ENCODE measurements around the gene RSPH1. TPM values are rescaled to one million over a fixed set of nuclear protein-coding genes. Genes with fewer than 3 reads are reported as not detected.
A peak's percentile ranks its signal among the peaks of the same experiment; 100 is the strongest.

RSPH1 gene
- total RNA-seq, 2 experiments from 2014 or later, result 0.38 to 0.53 TPM

DNA sequence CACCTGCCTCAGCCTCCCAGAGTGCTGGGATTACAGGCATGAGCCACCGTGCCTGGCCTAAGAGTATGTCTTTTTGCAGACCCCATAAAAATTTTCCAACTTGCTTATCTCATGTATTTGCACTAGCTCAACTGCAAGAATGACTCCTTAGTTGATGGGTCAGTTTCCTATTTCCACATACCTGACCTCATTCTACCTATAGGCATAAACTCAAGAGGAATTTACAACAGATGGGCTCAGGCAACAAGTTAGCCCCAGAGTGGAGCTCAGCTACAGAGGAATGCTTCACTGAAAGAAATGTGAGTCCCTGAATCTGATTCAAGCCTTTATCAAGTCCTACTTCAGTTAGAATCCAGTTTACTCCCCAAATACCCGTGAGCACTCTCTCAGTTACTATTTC lies 12.3 kb upstream of the RSPH1 start:
- intact Hi-C loops (cut with micrococcal nuclease), result no loop called here
- no peak for DNase-seq
- ChIA-PET CTCF (interaction anchor here (0.5 to 1.6 kb wide), 2 partner anchors 22 to 127 kb away, joined by 3 to 5 read pairs; no protein-coding TSS in a partner anchor), POLR2A (no interaction called here)
- no peaks in the 10 kb centered on the region for H3K9me3 Mint-ChIP-seq
- H3K27ac Mint-ChIP-seq, result no peak overlapping the region
- H3K27me3 Mint-ChIP-seq, result no peaks in the 10 kb centered on the region
- no peak overlapping the region for H3K4me3 Mint-ChIP-seq
- H3K36me3 Mint-ChIP-seq, result no peaks in the 10 kb centered on the region
- H3K4me1 Mint-ChIP-seq (ENCODE audit: low read depth), result peaks cover 3% of the 10 kb centered on the region

DNA sequence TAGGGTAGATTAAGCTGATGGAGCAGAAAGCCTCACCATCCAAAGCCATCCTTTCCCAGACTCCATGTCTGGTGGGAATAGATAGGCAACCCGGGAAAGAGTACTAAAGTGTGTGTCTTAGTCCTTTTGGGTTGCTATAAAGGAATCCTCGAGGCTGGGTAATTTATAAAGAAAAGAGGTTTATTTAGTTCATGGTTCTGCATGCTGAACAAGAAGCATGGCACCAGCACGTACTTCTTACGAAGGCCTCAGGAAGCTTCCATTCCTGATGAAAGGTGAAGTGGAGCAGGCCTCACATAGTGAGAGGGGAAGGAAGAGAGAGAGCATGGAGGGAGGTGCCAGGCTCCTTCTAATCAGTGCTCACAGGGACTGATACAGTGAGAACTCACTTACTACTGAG lies 11.4 kb upstream of the RSPH1 start:
- no peaks in the 10 kb centered on the region for H3K4me1 Mint-ChIP-seq (ENCODE audit: low read depth)
- no peak for DNase-seq
- POLR2A ChIA-PET, result no interaction called here
- H3K27ac Mint-ChIP-seq, result no peak overlapping the region
- intact Hi-C loops (cut with micrococcal nuclease), result no loop called here
- no peaks in the 10 kb centered on the region for H3K9me3 Mint-ChIP-seq
- CTCF ChIA-PET, result no interaction called here
- H3K36me3 Mint-ChIP-seq, result no peaks in the 10 kb centered on the region
- no peak overlapping the region for H3K4me3 Mint-ChIP-seq
- H3K27me3 Mint-ChIP-seq, result no peaks in the 10 kb centered on the region

DNA sequence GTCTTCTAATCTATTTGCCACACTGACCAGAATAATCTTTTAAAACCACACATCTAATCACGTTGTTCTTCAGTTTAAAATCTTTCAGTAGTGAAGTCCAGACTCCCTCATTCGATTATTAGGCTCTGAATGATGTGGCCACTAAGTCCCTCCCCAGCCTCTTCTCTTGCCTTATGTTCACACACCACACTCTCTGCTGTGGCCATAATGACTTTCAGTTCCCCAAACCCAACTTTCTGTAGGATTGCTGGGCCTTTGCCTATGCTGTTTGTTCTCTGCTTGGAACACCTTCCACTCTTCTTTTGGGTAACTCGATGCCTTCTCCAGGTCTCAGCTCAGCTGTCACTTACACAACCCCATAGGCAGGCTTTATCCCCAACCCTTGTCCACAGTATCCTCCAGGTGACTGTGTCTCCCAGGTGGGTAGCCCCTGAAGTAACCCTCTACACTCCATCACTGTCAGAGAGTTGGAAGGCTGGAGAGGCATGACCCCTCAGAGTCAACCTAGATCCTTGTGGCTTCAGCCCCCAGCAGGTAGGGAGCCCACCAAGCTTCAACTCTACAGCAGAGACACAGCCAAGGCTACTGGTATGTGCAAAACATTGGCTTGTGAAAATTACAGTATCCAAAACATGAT lies 9.2 kb upstream of the RSPH1 start:
- H3K4me1 Mint-ChIP-seq (ENCODE audit: low read depth), result no peaks in the 10 kb centered on the region
- intact Hi-C loops (cut with micrococcal nuclease), result no loop called here
- H3K27me3 Mint-ChIP-seq, result no peaks in the 10 kb centered on the region
- H3K4me3 Mint-ChIP-seq, result no peak overlapping the region
- no peak for DNase-seq
- no peaks in the 10 kb centered on the region for H3K9me3 Mint-ChIP-seq
- no peak overlapping the region for H3K27ac Mint-ChIP-seq
- CTCF ChIA-PET, result no interaction called here
- POLR2A ChIA-PET, result no interaction called here
- H3K36me3 Mint-ChIP-seq, result no peaks in the 10 kb centered on the region

DNA sequence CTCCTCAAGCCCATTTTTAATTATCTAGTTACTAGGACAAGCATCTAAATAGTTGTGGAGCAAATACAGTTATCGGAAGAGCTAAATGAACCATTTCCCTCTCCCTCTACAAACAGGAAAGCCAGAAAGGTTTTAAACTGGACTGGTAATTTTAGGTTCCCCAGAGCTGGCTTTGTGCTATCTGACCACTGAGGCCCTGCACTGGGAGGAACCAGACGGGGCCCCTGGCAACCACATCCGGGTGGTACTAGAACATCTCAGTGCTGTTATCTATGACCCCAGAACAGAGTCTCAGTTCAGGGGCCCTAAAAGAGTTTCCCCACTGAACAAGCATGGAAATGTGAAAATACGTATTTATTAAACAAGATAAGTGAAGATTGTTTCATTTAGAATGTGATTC lies 7.7 kb upstream of the RSPH1 start:
- H3K4me3 Mint-ChIP-seq, result no peak overlapping the region
- intact Hi-C loops (cut with micrococcal nuclease), result no loop called here

DNA sequence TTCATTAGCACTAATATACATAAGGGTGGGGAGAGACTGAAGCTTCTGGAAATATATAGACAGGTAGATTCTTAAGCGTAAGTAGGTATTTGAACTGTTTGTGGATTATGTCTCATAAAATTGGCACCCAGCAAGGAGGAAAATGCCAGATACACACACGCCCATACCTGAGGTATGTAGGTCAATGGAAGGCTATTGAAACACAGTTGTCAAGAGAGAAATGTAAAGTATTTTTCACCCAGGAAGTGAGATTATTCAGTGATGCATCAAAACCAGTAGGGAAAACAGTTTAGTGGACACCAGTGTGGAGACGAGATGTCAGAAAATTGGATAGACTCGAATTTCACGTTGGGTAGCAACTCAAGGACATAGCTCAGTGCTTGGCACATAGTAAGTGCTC lies 4.7 kb upstream of the RSPH1 start:
- peaks cover 1% of the 10 kb centered on the region for H3K27me3 Mint-ChIP-seq
- intact Hi-C loops (cut with micrococcal nuclease), result no loop called here
- ChIA-PET CTCF (no interaction called here), POLR2A (no interaction called here)
- no peak overlapping the region for H3K4me3 Mint-ChIP-seq
- no peaks in the 10 kb centered on the region for H3K9me3 Mint-ChIP-seq
- no peak for DNase-seq
- H3K27ac Mint-ChIP-seq, result no peak overlapping the region
- H3K36me3 Mint-ChIP-seq, result no peaks in the 10 kb centered on the region
- peaks cover 11% of the 10 kb centered on the region for H3K4me1 Mint-ChIP-seq (ENCODE audit: low read depth)

More for the DNA sequence above, 7.7 kb upstream of the RSPH1 start:
- DNase-seq, result no peak
- ChIA-PET CTCF (no interaction called here), POLR2A (no interaction called here)
- no peaks in the 10 kb centered on the region for H3K9me3 Mint-ChIP-seq
- no peaks in the 10 kb centered on the region for H3K36me3 Mint-ChIP-seq
- H3K4me1 Mint-ChIP-seq (ENCODE audit: low read depth), result no peaks in the 10 kb centered on the region
- H3K27me3 Mint-ChIP-seq, result no peaks in the 10 kb centered on the region
- H3K27ac Mint-ChIP-seq, result no peak overlapping the region

DNA sequence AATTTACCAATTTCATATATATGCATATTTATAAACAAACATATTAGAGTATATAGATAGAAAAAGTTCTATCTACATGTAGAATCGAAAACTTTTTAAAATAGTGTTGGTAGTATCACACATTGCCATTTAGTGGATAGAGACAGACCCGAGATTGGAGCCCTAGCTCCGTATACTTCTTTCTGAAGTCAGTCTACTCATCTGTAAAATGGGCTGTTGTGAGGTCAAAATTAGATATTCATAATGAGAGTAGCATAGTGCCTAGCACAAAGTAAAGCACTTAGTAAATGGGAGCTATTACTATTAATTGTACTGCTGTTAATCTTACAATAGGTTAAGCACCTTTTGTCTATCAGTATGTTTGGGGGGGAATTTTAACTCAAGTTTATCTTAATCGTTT lies 4.2 kb upstream of the RSPH1 start:
- H3K4me1 Mint-ChIP-seq (ENCODE audit: low read depth), result peaks cover 16% of the 10 kb centered on the region
- no peaks in the 10 kb centered on the region for H3K9me3 Mint-ChIP-seq
- no peak overlapping the region for H3K27ac Mint-ChIP-seq
- intact Hi-C loops (cut with micrococcal nuclease), result no loop called here
- ChIA-PET POLR2A (no interaction called here), CTCF (no interaction called here)
- no peak for DNase-seq
- H3K27me3 Mint-ChIP-seq, result peaks cover 1% of the 10 kb centered on the region
- no peaks in the 10 kb centered on the region for H3K36me3 Mint-ChIP-seq
- H3K4me3 Mint-ChIP-seq, result no peak overlapping the region

DNA sequence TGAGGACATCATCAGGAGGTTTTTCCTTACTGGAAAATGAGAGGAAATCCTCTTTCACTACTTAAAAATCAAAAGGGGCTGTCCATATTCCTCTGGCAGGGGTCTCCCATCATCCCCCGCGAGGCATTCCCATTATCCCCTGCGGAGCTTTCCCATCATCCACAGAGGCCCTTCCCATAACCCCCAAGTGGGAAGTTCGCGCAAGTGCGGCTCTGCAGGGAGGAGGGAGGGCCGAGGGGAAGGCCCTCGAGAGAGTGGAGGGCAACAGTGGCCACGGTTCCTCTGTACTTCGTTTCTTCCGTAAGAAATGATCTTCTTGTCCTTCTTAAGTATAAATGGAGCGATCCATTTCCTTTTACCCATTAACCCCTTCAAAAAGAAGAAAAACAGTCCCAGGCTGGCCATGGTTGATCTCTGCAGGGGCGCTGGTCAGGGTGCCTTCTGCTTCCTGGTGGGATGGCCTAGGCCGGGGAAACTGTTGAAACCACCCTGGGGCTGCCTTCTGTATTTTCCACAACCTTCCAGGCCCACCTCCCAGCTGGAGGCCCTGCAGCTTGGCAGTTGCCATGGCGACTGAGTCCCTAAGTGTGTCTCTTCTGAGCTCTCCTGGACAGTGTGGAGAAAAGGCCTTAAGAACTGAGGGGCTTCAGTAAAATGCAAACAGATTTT lies 3.6 kb upstream of the RSPH1 start:
- ChIA-PET CTCF (no interaction called here), POLR2A (interaction anchor here (1.0 kb wide), 1 partner anchor 14 kb away, joined by 6 read pairs; the partner anchor contains the start of gene SLC37A1)

DNA sequence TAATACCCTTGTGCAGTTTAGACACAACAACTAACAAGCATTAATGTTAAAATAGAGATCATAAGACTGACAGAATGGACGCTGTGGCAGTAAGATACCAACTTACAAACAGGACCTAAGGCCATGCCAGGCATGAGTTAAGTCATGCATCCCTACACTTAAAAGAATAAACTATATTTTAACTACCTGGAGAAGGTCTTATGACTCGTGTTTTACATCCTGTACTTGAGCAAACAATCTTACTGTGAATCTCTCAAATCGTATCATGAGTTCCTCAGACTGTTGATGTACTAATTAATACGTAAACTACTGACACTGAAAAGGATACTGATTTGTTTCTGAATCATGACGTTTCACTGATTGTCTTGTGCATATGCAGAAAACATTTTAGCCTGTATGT lies 2.0 kb upstream of the RSPH1 start:
- Mint-ChIP-seq H3K4me3 (no peak overlapping the region), H3K27me3 (peaks cover 1% of the 10 kb centered on the region), H3K4me1 (ENCODE audit: low read depth) (peaks cover 16% of the 10 kb centered on the region), H3K9me3 (no peaks in the 10 kb centered on the region), H3K36me3 (no peaks in the 10 kb centered on the region), H3K27ac (no peak overlapping the region)
- no peak for DNase-seq
- ChIA-PET POLR2A (no interaction called here), CTCF (no interaction called here)
- intact Hi-C loops (cut with micrococcal nuclease), result no loop called here

More for the DNA sequence above, 3.6 kb upstream of the RSPH1 start:
- no peak for DNase-seq
- H3K27ac Mint-ChIP-seq, result no peak overlapping the region
- H3K4me3 Mint-ChIP-seq, result no peak overlapping the region
- H3K4me1 Mint-ChIP-seq (ENCODE audit: low read depth), result peaks cover 16% of the 10 kb centered on the region
- peaks cover 1% of the 10 kb centered on the region for H3K27me3 Mint-ChIP-seq
- intact Hi-C loops (cut with micrococcal nuclease), result no loop called here
- H3K9me3 Mint-ChIP-seq, result no peaks in the 10 kb centered on the region
- H3K36me3 Mint-ChIP-seq, result no peaks in the 10 kb centered on the region

DNA sequence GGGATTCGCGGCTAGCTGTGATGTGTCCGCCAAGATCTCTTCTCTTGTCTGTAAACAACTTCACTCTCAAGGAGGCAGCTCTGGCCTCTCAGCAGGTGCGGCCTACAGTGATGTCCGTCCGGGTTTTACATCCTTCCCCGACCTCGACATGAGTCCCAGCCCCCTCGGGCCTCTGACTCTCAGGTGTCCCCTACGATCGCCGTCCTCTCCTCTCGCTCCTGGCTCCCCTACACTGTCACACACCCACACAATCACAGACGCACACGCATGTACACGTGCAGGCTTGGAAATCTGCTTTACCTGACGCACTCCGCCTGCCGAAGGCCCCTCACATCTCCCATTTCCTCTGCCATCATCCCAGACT lies 797 bp upstream of the RSPH1 start:
- Mint-ChIP-seq H3K4me3 (peak overlapping the region; percentile 90), H3K9me3 (no peaks in the 10 kb centered on the region), H3K27me3 (peaks cover 1% of the 10 kb centered on the region), H3K27ac (peak overlapping the region; percentile 42), H3K36me3 (no peaks in the 10 kb centered on the region), H3K4me1 (ENCODE audit: low read depth) (peaks cover 21% of the 10 kb centered on the region)
- CTCF ChIA-PET, result no interaction called here
- intact Hi-C loops (cut with micrococcal nuclease), result loop anchor here (1.0 to 2.0 kb wide), 4 partner anchors 17 to 477 kb away; partner anchors contain the start of gene PKNOX1
- no peak for DNase-seq
- POLR2A ChIA-PET, result interaction anchor here (0.6 to 2.4 kb wide), 2 partner anchors 31 to 87 kb away, joined by 3 to 6 read pairs; no protein-coding TSS in a partner anchor

DNA sequence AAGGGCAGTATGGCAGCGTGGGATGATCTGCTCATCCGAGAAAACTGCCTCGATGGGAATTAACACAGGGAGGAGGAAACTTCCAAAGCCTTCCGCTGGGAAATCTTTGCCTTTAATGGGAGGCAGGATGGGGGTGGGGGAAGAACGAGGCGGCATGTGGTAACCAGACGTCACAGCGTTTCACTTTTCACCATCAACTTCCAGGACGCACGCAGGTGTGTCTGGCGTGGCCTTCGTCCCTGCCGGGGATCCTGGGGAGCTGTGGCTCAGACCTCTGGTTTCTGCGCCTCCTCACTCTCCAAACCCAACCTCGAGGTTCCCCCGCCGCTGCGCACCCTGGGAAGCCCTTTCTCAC lies 282 bp downstream of the RSPH1 start:
- H3K27me3 Mint-ChIP-seq, result peaks cover 1% of the 10 kb centered on the region
- no peaks in the 10 kb centered on the region for H3K9me3 Mint-ChIP-seq
- intact Hi-C loops (cut with micrococcal nuclease), result loop anchor here (1.0 to 2.0 kb wide), 4 partner anchors 19 to 479 kb away; partner anchors contain the start of gene PKNOX1
- no peak for DNase-seq
- H3K36me3 Mint-ChIP-seq, result no peaks in the 10 kb centered on the region
- POLR2A ChIA-PET, result interaction anchor here (0.9 to 2.4 kb wide), 2 partner anchors 18 to 32 kb away, joined by 3 to 6 read pairs; partner anchors contain the start of gene SLC37A1
- peak overlapping the region; percentile 67 for H3K27ac Mint-ChIP-seq
- H3K4me3 Mint-ChIP-seq, result peak overlapping the region; percentile 90
- CTCF ChIA-PET, result interaction anchor here (1.1 kb wide), 2 partner anchors 115 to 186 kb away, joined by 3 read pairs; no protein-coding TSS in a partner anchor
- H3K4me1 Mint-ChIP-seq (ENCODE audit: low read depth), result peaks cover 21% of the 10 kb centered on the region

DNA sequence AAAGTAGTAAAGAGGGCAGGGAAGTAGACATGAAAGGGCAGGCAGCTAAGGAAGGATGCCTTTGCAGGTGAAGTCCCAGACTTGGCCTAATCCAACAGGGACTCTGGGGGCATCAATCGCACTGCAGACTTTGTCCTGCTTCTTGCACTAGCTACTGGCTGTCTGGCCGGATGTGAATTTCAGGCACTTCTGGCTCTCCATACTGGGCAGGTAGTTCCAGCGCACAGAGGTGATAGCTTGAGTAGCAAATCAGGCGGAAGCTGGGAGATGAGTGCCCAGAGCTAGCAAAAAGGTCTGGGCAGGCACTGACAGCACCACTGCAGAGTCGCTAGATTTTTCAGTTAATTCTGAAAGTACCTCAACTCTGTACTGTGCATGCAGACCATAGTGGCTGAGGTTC lies 997 bp downstream of the RSPH1 start:
- H3K27me3 Mint-ChIP-seq, result peaks cover 1% of the 10 kb centered on the region
- H3K4me1 Mint-ChIP-seq (ENCODE audit: low read depth), result peaks cover 21% of the 10 kb centered on the region
- H3K27ac Mint-ChIP-seq, result no peak overlapping the region
- POLR2A ChIA-PET, result interaction anchor here (2.4 kb wide), 1 partner anchor 33 kb away, joined by 6 read pairs; no protein-coding TSS in a partner anchor
- H3K36me3 Mint-ChIP-seq, result no peaks in the 10 kb centered on the region
- no peak for DNase-seq
- intact Hi-C loops (cut with micrococcal nuclease), result no loop called here
- H3K4me3 Mint-ChIP-seq, result no peak overlapping the region
- CTCF ChIA-PET, result interaction anchor here (1.1 kb wide), 2 partner anchors 114 to 185 kb away, joined by 3 read pairs; no protein-coding TSS in a partner anchor
- no peaks in the 10 kb centered on the region for H3K9me3 Mint-ChIP-seq

DNA sequence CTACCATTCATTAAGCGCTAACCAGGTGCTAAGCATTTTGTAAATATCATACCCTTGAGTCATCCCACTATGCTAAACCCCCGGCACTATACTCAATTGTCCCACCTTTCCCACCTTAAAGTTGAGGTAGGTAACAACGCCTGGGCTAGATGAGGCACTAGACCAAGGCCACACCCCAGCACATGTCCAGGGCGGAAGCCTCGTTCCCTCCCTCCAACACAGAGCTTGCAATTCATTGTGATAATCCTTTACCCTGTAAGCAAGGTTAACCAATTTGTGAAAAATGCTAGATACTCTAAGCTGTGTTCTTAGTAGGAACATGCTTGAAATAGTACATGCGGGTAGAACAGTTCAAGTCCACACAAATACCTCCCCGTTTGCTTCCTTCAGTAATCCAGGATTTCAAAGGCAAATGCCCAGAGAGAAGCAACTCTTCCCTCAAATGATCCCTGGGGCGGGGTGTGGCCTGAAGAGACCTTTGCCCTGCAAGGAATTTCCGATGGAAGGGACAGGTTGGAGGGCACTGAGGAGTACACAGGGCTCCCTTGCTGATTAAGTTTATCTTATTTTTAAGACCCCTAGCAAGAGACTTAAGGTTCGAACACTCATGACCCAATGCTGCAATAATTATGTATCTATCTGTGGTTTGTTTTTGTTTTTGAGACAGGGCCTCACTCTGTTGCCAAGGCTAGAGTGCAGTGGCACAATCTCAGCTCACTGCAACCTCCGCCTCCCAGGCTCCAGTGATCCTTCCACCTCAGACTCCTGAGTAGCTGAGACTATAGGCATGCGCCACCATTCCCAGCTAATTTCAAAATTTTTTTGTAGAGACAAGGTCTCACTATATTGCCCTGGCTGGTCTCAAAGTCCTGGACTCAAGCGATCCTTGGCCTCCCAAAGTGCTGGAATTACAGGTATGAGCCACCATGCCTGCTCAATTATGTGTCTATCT lies 2.6 kb downstream of the RSPH1 start:
- H3K4me1 Mint-ChIP-seq (ENCODE audit: low read depth), result peaks cover 21% of the 10 kb centered on the region
- no peak overlapping the region for H3K4me3 Mint-ChIP-seq
- H3K27me3 Mint-ChIP-seq, result peaks cover 7% of the 10 kb centered on the region
- no peak overlapping the region for H3K27ac Mint-ChIP-seq
- intact Hi-C loops (cut with micrococcal nuclease), result no loop called here
- no peaks in the 10 kb centered on the region for H3K9me3 Mint-ChIP-seq
- CTCF ChIA-PET, result no interaction called here
- H3K36me3 Mint-ChIP-seq, result no peaks in the 10 kb centered on the region
- no peak for DNase-seq
- POLR2A ChIA-PET, result no interaction called here
